Stimulated activated CD8-positive, alpha-beta memory T cell treated with anti-CD3 and anti-CD28 coated beads, Interleukin-7, amount 100 ng/mL, for 48 hours (primary cell): Measurements from ENCODE around the gene MAK.
A peak's percentile ranks its signal among the peaks of the same experiment; 100 is the strongest.
"Not testable (repeated sequence)": the region's sequence is repeated elsewhere in the genome, so short reads cannot be mapped to it uniquely, and the experiment has no call there.

ENCODE experiments used
- DNase-seq, 2 donors: peaks; one replicate each; pipeline ENCODE4 v3.0.0-alpha.2; 2020; ENCODE audit warnings: low read depth in 1 of 2; ENCODE audit errors: extremely low read depth in 1 of 2

Gene MAK, protein sequence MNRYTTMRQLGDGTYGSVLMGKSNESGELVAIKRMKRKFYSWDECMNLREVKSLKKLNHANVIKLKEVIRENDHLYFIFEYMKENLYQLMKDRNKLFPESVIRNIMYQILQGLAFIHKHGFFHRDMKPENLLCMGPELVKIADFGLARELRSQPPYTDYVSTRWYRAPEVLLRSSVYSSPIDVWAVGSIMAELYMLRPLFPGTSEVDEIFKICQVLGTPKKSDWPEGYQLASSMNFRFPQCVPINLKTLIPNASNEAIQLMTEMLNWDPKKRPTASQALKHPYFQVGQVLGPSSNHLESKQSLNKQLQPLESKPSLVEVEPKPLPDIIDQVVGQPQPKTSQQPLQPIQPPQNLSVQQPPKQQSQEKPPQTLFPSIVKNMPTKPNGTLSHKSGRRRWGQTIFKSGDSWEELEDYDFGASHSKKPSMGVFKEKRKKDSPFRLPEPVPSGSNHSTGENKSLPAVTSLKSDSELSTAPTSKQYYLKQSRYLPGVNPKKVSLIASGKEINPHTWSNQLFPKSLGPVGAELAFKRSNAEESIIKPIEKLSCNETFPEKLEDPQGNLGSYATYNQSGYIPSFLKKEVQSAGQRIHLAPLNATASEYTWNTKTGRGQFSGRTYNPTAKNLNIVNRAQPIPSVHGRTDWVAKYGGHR

DNA sequence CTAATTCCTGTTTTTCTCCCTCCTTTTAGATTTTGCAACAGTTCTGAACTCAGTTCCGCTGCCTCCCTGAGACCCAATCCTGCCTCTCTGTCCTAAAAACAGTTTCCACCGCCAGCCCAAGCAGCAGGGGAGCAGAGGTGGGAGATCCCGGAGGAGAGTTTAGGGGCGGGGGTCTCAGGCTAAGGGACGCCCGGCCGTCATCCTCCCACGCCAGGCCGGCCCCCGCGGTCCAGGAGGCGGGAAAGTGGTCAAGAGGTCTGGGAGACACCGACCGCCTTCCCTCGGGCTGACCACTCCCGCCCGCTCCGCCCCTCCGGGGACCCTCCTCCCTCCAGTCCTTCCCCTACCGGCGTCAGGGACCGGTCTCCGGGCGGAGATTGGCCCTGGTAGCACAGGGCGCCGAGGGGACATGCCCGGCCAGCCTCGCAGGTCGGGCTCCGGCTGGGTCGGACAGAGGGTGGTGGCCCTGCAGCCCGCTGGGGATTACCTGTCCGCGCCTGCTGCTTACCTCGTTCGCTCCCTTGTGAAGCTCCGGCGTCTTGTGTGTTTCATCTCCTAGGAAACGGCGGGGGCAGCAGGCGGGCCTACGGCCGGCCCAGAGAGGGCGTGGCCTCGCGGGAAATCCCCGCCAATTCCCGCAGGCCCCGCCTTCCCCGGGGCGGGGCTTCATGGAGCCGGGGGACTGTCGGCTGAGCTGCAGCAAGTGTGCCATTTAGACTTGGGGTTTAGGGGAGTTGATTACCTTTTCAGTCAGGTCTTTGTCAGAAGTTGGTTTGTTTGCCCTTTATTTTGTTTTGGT lies at the start of gene MAK:
MAK (minus strand) TSS at position 545 of the 799 bp plus-strand sequence. CDS start 7,891 bp downstream, outside the sequence.
- DNase-seq = peak; percentile 77 to 78

DNA sequence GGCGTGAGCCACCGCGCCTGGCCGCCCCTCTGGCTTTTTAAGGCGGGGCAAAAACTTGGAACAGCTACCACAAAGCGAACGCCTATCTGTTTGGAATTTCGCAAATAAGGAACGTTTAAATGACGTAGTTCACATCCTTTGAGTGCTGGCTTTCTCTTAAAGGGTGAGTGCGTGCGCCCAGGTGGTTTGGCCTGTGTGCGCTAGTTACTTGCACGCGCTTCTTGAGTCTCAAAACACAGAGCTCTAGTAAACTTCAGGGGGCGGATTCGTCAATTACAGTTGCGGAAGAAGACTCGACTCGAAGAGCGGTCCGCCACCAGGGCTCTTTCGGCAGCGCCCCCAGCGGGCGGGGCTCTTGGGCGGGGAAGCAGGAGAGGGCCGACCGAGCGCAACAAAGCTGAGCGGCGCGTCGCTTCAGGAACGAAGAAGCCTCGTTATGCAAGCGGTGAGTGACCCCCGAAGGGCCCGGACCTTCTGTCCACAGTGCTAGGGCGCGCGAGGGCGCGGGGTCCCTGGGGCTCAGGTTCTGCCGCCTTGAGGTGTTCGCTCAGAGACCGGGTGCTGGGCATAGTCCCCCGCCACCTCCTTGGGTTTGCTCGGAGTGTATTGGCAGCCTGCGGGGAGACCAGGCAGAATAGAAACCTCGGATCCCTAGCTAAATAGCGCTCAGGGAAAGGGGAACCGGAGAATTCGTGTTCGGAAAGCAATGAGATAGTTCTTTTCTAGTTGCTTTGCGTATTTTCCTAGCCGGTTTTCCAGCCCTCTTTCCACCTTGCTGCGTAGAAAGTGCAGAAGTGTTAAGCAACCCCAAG lies 48.6 kb upstream of the MAK start, which contains the start of gene SYCP2L:
SYCP2L (plus strand) TSS at position 362 of the 812 bp plus-strand sequence; CDS start at position 437, 75 bp downstream.
- DNase-seq = peak; percentile 5 to 23

DNA sequence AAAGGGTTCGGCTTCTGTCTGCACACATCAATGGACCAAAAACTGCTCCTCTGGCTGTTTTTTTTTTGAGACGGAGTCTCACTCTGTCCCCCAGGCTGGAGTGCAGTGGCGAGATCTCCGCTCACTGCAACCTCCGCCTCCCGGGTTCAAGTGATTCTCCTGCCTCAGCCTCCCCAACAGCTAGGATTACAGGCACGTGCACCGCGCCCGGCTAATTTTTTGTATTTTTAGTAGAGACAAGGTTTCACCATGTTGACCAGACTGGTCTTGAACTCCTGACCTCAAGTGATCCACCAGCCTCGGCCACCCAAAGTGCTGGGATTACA lies 48.0 kb upstream of the MAK start:
- DNase-seq = not testable (repeated sequence)

DNA sequence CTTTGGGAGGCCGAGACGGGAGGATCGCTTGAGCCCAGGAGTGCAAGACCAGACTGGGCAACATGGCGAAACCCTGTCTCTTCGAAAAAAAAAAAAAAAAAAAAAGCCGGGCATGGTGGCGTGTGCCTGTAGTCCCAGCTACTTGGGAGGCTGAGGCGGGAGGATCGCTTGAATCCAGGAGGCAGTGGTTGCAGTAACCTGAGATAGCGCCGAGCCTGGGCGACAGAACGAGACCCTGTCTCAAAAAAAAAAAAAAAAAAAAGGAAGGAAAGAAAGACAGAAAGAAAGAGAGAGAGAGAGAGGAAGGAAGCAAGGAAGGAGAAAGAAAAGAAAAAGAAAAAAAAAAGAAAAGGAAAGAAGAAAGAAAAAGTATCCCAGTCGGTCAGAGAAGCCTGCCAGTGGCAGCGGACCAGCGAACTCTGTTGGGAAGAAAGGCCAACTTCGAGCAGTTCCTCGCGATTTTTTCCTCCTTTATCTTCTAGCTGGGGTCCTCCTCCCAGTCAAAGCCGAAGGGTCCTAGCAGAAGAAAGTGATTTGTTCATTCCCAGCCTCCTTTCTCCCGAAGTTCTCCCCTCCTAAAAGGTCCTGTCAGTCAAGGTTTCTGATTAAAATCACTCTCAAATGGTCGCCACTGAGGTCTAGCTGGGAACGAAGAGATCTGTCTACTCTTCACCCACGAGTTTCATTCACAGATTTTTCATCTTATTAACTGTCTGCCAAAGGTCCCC lies 46.1 kb upstream of the MAK start:
- no peak for DNase-seq

DNA sequence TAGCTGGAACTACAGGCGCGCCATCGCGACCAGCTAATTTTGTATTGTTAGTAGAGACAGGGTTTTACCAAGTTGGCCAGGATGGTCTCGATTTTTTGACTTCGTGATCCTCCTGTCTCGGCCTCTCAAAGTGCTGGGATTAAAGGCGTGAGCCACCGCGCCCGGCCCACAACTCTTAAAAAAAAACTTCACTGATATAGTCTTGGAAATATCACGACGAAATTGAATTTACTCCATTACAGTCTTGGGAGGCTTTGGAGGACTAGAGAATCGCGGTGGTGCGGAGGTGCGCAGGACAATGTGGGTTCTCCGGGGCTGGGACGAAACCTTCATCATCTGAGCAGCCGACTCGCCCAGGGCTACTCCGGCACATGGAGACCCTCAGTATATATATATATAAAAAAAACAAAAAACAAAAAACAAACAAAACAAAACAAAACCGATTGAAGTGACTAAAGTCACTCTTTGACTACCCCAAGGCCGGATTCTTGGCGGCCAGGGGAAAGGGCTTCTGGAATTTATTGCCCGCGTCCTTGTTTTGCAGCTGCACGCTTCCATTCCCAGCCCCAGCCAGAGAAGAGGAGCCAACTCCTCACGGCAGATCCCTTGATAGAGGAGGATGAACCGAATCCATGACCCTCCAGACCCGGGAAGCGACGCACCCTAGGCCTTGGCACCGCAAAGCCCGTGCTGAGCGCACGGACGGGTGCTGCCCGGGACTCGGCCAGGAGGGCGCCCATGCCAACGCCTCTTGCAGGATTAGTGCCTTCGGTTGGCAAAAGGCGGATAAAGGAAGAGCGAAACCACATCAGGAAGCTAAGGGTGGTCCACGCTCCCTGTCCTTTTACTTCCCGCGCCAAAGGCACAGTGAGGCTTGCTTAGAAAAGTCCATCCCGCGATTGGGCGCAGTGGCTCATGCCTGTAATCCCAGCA lies 45.2 kb upstream of the MAK start:
- no peak for DNase-seq

DNA sequence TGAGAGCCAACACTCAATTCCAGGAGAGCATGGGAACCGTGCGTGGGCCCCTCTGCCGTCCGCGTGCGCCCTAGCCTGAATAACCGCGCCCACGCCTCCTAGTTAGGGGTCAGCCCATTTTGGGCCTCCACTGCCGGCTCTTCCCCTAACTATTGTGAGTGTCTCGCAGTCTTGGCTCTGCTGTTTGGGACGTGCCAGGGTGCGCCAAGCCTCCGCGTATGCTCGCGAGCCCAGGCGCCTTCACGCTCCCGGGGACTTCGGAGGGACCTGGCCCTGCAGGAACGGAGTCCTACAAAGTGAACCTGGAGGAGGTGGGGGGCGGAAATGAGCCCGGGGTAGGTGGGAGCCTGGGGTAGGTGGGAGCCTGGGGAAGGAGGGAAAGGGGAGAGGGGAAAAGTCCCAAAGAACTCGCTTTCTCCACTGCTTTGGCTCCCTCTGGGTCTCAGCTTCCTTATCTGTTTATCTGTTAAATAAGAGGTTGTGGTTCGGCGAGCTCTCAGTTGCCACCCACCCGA lies 44.4 kb upstream of the MAK start:
- DNase-seq = no peak

DNA sequence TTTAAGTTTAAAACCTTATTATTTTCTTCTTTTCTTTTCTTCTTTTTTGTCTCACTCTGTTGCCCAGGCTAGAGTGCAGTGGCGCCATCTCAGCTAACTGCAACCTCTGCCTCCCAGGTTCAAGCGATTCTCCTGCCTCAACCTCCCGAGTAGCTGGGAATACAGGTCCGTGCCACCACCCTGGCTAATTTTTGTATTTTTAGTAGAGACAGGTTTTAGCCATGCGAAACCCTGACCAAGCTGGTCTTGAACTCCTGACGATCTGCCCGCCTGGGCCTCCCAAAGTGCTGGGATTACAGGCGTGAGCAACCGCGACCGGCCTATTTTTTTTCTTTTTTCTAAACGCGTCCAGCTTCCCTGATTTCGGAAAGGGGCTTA lies 43.9 kb upstream of the MAK start:
- not testable (repeated sequence) for DNase-seq

DNA sequence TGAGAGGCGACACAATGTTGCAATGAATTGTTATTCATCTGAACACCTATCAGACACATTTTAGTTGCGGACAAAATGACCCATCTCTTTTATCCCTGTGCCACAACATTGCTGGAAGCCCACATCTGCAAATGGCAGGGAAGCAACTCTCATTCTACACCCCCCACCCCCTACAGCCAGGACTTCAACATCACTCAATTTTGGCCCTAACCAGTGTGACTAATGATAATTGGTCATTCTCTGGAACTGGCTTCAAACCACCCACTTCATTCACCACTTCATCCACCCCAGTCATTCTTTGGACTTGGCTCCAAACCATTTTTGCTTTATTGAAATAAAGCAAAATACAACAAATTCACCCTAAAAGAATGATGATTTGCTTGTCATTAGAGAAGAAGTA lies 42.0 kb upstream of the MAK start:
- DNase-seq = no peak

DNA sequence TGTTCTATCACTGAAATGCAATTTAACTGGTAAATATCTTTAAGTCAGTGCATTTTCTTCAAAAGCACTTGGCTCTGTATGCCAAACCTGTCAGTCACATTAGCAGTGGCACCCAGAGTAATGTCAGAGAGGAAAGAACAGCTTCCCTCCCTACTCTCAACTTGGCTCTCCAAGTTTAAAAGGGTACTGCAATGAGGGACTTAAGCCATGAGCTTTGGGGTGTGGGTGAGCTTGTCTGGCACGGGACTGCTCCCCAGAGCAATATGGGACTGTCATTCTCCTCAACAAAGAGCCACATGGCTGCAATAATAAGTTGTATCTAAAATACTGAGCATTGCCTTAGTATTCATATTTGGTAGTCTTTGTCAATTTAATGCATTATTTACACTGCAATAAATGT lies 39.5 kb upstream of the MAK start:
- DNase-seq = no peak

DNA sequence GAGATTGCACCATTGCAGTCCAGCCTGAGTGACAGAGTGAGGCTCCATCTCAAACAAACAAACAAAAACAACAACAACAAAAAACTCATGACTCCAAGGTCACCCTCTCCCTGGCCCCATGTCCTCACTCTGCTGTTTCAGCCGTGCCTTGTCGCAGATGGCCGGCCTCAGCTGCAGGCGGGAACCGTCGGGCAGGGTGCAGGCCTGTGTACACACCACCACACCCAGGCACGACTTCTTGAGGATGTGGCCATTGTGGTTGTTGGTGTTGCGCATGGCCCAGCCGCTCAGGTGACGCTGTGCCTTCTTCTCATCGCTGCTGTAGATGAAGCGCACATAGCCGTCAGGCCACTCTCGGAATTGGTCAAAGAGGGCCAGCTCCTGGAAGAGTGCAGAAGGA lies 38.7 kb upstream of the MAK start:
- DNase-seq = no peak

DNA sequence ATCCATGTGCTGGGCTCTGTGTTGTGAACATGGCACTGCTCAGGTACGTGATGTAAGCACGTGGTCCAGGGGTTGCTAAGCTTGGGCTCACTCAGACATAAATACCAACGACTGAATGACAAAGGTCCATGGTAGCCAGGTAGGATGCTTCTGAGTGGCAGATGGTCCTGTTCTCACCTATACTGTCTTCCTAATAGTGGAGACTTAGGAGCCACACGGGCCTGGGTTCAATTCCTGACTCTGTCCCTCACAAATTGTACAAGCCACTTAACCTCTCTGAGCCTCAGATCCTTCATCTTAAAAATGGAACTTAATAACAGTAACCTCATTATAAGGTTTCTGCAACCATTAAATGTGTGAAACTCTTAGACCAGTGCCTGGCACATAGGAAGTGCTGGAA lies 36.7 kb upstream of the MAK start:
- no peak for DNase-seq

DNA sequence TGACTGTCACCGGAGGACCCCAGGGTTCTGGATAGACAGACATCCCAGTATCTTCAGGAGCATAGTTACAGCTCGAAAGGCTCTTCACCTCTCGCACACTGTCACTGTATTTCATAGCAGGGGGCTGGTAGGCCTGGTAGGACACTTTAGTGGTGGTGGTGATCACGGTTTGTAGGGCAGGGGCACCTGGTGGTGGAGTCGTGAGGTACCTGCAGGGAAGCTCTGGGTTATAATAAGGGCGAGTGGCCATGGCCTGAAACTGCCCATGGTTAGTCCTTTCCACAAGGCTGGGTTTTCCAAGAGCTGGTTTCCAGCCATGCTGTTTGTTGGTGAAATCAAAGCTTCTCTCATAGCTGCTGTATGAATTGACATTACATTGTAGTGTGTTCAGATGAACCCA lies 35.9 kb upstream of the MAK start:
- no peak for DNase-seq

DNA sequence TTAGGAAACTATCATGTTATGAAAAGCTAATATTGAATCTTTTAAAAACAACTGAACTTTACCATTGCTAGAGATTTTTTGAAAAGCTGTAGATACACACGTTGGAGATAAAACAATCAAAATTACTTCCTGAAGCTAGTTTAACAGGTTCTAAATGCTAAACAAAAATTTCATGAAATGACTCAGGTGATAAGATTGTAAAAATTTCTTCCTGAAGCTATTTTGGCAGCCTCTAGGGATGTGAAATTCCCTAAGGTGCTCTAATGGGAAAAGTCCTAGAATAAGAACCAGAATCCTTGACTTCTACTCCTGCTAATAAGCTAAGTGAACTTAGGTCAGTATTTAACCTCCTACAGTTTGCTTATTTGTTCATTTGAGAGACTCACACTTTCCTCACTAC lies 35.0 kb upstream of the MAK start:
- no peak for DNase-seq

DNA sequence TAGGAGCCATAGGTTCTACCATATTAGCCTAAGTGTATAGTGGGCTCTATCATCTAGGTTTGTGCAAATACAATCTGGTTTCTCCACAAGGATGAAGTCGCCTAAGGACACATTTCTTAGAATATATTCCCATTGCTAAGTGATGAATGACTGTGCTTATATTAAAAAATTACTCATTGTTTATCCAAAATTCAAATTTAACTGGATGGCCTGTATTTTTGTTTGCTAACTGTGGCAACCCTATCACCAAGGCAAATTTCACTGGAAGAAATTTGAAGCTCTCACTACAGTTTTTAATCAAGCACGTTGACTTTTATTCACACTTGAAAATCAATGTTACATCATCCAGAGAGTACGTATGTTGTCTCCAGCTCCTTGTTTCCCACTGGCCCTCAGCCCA lies 29.6 kb upstream of the MAK start:
- DNase-seq = no peak

DNA sequence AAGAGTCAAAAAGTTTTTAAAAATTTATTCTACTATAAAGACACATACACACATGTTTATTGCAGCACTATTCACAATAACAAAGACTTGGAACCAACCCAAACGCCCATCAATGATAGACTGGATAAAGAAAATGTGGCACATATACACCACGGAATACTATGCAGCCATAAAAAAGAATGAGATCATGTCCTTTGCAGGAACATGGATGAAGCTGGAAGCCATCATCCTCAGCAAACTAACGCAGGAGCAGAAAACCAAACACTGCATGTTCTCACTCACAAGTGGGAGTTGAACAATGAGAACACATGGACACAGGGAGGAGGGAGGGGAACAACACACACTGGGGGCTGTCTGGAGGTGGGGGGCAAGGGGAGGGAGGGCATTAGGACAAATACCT lies 28.4 kb upstream of the MAK start:
- not testable (repeated sequence) for DNase-seq

DNA sequence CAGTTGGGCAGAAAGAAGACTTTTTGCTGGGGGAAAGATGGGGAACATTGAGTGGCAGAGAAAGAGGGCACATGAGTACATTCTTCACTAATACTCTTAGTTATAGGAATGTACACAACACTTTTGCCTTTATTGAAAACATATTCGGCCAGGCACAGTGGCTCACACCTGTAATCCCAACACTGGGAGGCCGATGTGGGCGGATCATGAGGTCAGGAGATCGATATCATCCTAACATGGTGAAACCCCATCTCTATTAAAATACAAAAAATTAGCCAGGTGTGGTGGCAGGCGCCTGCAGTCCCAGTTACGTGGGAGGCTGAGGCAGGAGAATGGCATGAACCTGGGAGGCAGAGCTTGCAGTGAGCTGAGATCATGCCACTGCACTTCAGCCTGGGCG lies 24.7 kb upstream of the MAK start:
- not testable (repeated sequence) for DNase-seq

DNA sequence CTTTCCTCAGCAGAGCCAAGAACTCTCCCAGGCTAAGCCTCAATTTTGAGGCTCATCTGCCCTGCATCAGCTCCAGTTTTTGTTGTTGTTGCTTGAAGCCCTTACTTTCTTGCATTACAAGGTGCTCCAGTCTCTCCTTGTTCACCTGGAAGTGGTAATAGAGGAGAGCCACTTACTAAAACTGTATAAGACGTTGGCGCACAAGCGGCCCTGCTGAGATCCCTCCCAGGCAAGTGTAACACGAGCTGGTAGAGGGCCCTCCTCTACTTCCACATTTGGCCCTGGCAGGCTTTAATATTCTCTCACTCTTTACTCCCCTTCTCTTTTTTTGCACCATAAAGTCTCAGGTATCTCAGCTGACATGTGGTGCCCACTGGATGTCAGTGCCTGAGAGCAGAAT lies 24.0 kb upstream of the MAK start:
- no peak for DNase-seq

DNA sequence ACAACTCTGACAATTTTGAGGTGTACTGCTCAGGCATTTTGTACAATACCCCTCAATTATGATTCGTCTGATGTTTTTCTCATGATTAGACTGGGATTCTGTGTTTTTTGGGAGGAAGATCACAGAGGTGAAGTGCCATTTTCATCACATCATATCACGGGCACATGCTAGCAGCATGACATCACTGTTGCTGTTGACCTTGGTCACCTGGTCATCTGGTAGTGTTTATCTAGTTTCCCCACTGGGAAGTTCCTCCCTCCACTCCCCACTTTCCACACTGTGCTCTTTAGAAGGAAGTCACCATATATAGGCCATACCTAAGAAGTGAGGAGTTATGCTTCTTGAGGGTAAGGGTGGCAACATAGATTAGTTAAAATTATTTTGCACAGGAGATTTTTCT lies 22.7 kb upstream of the MAK start:
- DNase-seq = no peak

DNA sequence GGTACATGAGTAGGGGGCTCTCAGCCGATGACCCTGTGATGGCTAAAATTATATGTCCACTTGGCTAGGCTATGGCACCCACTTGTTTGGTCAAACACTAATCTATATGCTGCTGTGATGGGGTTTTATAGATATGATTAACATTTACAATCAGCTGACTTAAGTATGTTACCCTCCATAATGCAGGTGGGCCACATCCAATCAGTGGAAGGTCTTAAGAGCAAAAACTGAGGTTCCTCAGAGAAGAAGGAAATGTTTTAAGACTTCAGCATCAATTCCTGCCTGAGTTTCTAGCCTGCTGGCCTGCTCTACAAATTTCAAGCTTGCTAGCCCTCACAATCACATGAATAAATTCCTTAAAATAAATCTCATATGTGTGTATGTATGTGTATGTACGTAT lies 18.9 kb upstream of the MAK start:
- DNase-seq = no peak
